Bronchial epithelial cell (primary cell): ENCODE results near the gene STYX. TPM values are rescaled to one million over a fixed set of nuclear protein-coding genes. Genes with fewer than 3 reads are reported as not detected.

Source experiments
- DNase-seq: peaks from one replicate; pipeline ENCODE4 v3.0.0-alpha.2; 2010; ENCODE audit warnings: low read depth
- FAIRE-seq: peaks from 2 replicates; lab custom pipeline; 2011; peaks lifted over from hg19 to GRCh38; lab: Jason Lieb, UNC
- H3K27me3 ChIP-seq: 2 replicates; pipeline ENCODE4 v1.5.1; 2011; ENCODE audit warnings: low read length; ENCODE audit not compliant: control insufficient read depth, insufficient read depth
- H3K36me3 ChIP-seq: 2 replicates; pipeline ENCODE4 v1.5.1; 2011; ENCODE audit warnings: low read length; ENCODE audit not compliant: control insufficient read depth, insufficient read depth
- H3K4me3 ChIP-seq: 2 replicates; pipeline ENCODE4 v1.5.1; 2011; ENCODE audit warnings: mild to moderate bottlenecking, low read depth, low read length, control low read depth
- CTCF ChIP-seq: IDR thresholded peaks from 2 replicates; pipeline ENCODE4 v1.5.1; 2011; ENCODE audit warnings: mild to moderate bottlenecking, moderate library complexity, low read length, control low read depth, inconsistent platforms; ENCODE audit not compliant: insufficient read depth, severe bottlenecking
- total RNA-seq: library from RNA; depleted of rRNA; stranded (reverse); fragments of >200 nt; gene quantifications from 2 replicates; pipeline ENCODE4 v1.2.1, GENCODE V29; 2014

The STYX gene
- total RNA-seq, 1 donor from 2014 or later, result 12.6 TPM

GRCh38 chr14:52789118-52789517 is 59.2 kb downstream of the STYX start:
- H3K4me3 ChIP-seq, result no peak overlapping the region
- DNase-seq (no peak), FAIRE-seq (no peak)
- TF ChIP-seq CTCF, result no peak
- no peaks in the 10 kb centered on the region for H3K27me3 ChIP-seq
- no peaks in the 10 kb centered on the region for H3K36me3 ChIP-seq

DNA sequence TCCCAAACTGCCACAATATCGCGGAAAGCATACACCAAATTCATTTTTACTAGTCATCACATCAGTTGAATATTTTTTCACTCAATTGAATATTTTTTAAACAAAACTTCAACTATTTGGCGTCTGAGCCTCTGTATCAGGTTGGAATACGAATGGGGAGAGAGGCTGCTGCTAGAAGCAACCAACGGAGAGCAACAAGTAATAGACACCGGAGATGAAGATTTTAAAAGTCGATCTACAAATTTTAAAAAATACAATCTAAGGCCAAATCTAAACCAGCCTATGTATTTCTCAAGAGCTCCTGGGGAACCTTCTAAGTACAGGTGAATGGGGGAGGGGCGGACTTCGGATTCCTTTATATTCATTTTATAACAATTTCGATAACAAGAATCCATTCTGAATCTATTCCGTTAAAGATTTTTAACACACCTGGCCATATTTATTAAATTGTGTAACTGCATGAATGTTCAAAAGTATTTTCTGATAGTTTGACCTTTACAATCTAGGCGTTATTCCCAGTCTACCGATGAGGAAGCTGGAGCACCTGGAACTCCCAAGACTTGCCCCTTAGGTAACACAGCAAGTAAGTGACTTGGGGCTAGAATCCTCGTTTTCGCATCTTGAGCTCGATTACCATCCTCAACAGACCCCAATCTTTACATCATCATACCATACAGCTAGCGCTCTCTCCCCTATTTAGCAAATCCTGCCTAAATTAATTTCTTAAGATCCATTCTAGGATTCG is 60.2 kb downstream of the STYX start:
- H3K36me3 ChIP-seq, result no peaks in the 10 kb centered on the region
- no peak for DNase-seq
- H3K4me3 ChIP-seq, result peak overlapping the region; percentile 54
- no peak for TF ChIP-seq CTCF
- no peaks in the 10 kb centered on the region for H3K27me3 ChIP-seq
- no peak for FAIRE-seq

- no peak for TF ChIP-seq CTCF
- Histone ChIP-seq H3K36me3 (no peaks in the 10 kb centered on the region), H3K4me3 (peak overlapping the region; percentile 54), H3K27me3 (no peaks in the 10 kb centered on the region)
- FAIRE-seq (no peak), DNase-seq (no peak)
Observed at GRCh38 chr14:52790756-52791222, 60.8 kb downstream of the STYX start.

GRCh38 chr14:52791223-52792096 is 61.5 kb downstream of the STYX start, which contains the start of gene GNPNAT1:
TSS of gene GNPNAT1 (minus strand) at chr14:52791607. CDS start at chr14:52784650, 6,957 bp downstream.
- peak within 1 kb of the TSS; percentile 54 for H3K4me3 ChIP-seq
- FAIRE-seq (no peak), DNase-seq (peak; percentile 67)
- no peaks in the 10 kb centered on the region for H3K36me3 ChIP-seq
- no peak for TF ChIP-seq CTCF
- no peaks in the 10 kb centered on the region for H3K27me3 ChIP-seq

DNA sequence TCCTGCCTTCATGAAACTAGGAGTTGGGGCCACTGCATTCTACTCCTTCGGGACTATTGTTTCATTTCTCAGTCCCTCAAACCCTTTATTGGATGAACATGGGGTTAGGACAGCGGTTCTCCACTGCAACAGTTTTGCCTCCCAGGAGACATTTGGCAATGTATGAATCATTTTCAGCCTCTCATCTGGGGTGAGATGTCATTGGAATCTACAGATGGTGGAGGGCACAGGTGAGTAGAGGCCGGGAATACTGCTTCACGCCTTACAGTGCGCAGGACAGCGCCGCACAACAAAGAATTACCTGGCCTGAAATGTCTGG is 62.1 kb downstream of the STYX start:
- no peaks in the 10 kb centered on the region for H3K36me3 ChIP-seq
- H3K4me3 ChIP-seq, result peak overlapping the region; percentile 54
- FAIRE-seq (no peak), DNase-seq (peak; percentile 79)
- TF ChIP-seq CTCF, result no peak
- no peaks in the 10 kb centered on the region for H3K27me3 ChIP-seq
